ENCODE data around the gene TSPY2. TPM values are rescaled to one million over a fixed set of nuclear protein-coding genes. Genes with fewer than 3 reads are reported as not detected.
"Not testable (repeated sequence)": the region's sequence is repeated elsewhere in the genome, so short reads cannot be mapped to it uniquely, and the experiment has no call there.

The TSPY2 gene
- total RNA-seq (not detected), polyA plus RNA-seq (not detected)
- long read RNA-seq, donor 1, result 0 reads
- long read RNA-seq, donor 2, result 0 reads
- long read RNA-seq, donor 3, result 0 reads

GRCh38 chrY:6245923-6246322 lies at the start of gene TSPY2:
Gene TSPY2 (plus strand): TSS chrY:6246223. CDS start chrY:6246269, 46 bp downstream.
- intact Hi-C loops (cut with DNase I); H3K4me1 ChIP-seq (ENCODE audit: insufficient read depth); DNase-seq; H3K4me3 ChIP-seq; H3K9me3 ChIP-seq; H3K27me3 ChIP-seq; H3K27ac ChIP-seq; H3K36me3 ChIP-seq: not testable (repeated sequence)
- no CpG with 5 or more reads among the region's 27 CpGs for WGBS, 3 donors

DNA sequence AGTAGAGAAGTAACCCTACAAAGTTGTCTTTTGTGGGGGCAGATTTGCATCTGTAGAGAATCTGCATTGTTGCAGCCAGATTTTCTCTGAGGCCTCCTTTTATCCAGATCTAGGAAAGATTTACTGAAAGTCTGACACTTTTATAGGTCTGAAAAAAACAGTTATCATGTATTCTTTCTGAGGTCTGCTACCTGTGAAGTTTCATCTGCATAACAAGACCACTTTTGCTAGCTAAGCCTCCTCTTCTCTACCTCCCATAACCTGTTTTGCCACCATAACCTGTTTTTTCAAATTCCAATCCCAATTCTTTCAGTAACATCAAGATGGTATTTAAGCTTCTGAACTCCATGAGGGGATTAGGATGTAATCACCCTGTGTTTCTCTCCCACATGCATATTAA lies 36.5 kb upstream of the TSPY2 start:
- H3K4me1 ChIP-seq (ENCODE audit: insufficient read depth); H3K36me3 ChIP-seq; H3K27me3 ChIP-seq; H3K9me3 ChIP-seq; DNase-seq; H3K4me3 ChIP-seq; H3K27ac ChIP-seq; intact Hi-C loops (cut with DNase I): not testable (repeated sequence)

- intact Hi-C loops (cut with DNase I); H3K4me3 ChIP-seq; H3K27me3 ChIP-seq; H3K4me1 ChIP-seq (ENCODE audit: insufficient read depth); H3K36me3 ChIP-seq; H3K9me3 ChIP-seq; H3K27ac ChIP-seq; DNase-seq: not testable (repeated sequence)
- WGBS, 3 donors, result 0% methylated on average over 1 of the region's 1 CpG; no CpG with 5 or more reads in 2 of the 3 donors
Measured at GRCh38 chrY:6217045-6217444, 29.0 kb upstream of the TSPY2 start.

GRCh38 chrY:6269839-6270238 lies 23.8 kb downstream of the TSPY2 start:
- H3K4me1 ChIP-seq (ENCODE audit: insufficient read depth); H3K9me3 ChIP-seq; H3K27ac ChIP-seq; intact Hi-C loops (cut with DNase I); H3K36me3 ChIP-seq; H3K4me3 ChIP-seq; H3K27me3 ChIP-seq; DNase-seq: not testable (repeated sequence)
- no CpG with 5 or more reads among the region's 4 CpGs for WGBS, 3 donors

All from ovary (tissue), 10 donors.